Osteoblast (primary cell): ENCODE results near the gene IL18. TPM values are rescaled to one million over a fixed set of nuclear protein-coding genes. Genes with fewer than 3 reads are reported as not detected.
"Not testable (repeated sequence)": the region's sequence is repeated elsewhere in the genome, so short reads cannot be mapped to it uniquely, and the experiment has no call there.

Source experiments
- DNase-seq: peaks from one replicate; pipeline ENCODE4 v3.0.0; 2011; ENCODE audit warnings: low spot score, mixed read lengths; ENCODE audit not compliant: insufficient read length; ENCODE audit errors: missing footprints
- H2AFZ ChIP-seq: 2 replicates; pipeline ENCODE4 v1.6.0; 2011; ENCODE audit warnings: mild to moderate bottlenecking, low read length
- H3K27ac ChIP-seq: 2 replicates; pipeline ENCODE4 v1.5.1; 2011; ENCODE audit warnings: mild to moderate bottlenecking, low read depth, low read length, moderate library complexity
- H3K27me3 ChIP-seq: 2 replicates; pipeline ENCODE4 v1.6.0; 2012; ENCODE audit warnings: mild to moderate bottlenecking, control low read depth, inconsistent platforms, low read length, moderate library complexity; ENCODE audit not compliant: insufficient read depth
- H3K36me3 ChIP-seq: 2 replicates; pipeline ENCODE4 v1.5.1; 2011; ENCODE audit warnings: mild to moderate bottlenecking, low read length, control low read depth, moderate library complexity; ENCODE audit not compliant: insufficient read depth
- H3K4me1 ChIP-seq: 2 replicates; pipeline ENCODE4 v1.5.1; 2011; ENCODE audit warnings: mild to moderate bottlenecking, low read length, control low read depth, moderate library complexity; ENCODE audit not compliant: insufficient read depth
- H3K4me2 ChIP-seq: 2 replicates; pipeline ENCODE4 v1.6.0; 2011; ENCODE audit warnings: mild to moderate bottlenecking, low read length; ENCODE audit not compliant: insufficient read depth
- H3K4me3 ChIP-seq: fragments of 200-600 bp; sonication (generic); 3 replicates; pipeline ENCODE4 v1.5.1; 2012; ENCODE audit warnings: mild to moderate bottlenecking, low read length, inconsistent platforms; ENCODE audit not compliant: insufficient read depth
- H3K79me2 ChIP-seq: 2 replicates; pipeline ENCODE4 v1.6.0; 2012; ENCODE audit warnings: mild to moderate bottlenecking, low read length, control low read depth, inconsistent platforms; ENCODE audit not compliant: insufficient read depth
- H3K9me3 ChIP-seq: 2 replicates; pipeline ENCODE4 v1.5.1; 2011; ENCODE audit warnings: low read depth, low read length, control low read depth
- H4K20me1 ChIP-seq: 2 replicates; pipeline ENCODE4 v1.6.0; 2012; ENCODE audit warnings: mild to moderate bottlenecking, low read length, control low read depth; ENCODE audit not compliant: insufficient read depth
- total RNA-seq: library from RNA; depleted of rRNA; stranded (reverse); fragments of >200 nt; gene quantifications from 2 replicates; pipeline ENCODE4 v1.2.3, GENCODE V29; 2012
- TF ChIP-seq, protein P1 (sequence below): IDR thresholded peaks from 2 replicates; pipeline ENCODE4 v1.5.1; 2011; ENCODE audit warnings: mild to moderate bottlenecking, low read depth, low read length, moderate library complexity; ENCODE audit errors: extremely low read depth

Gene IL18
- total RNA-seq, 1 donor, result not detected

DNA sequence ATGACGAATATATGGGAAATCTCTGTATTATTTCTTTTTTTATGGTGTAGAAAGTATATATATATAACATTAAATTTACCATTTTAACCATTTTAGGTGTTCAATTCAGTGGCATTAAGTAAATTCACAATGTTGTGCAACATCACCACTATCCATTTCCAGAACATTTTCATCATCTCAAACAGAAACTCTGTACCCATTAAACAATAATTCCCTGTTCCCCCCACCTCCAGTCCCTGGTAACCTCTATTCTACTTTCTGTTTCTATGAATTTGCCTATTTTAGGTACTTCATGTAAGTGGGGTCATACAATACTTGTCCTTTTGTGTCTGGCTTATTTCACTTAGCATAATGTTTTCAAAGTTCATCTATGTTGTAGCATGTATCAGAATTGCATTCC, 47.0 kb upstream of the IL18 start:
- Histone ChIP-seq H3K27me3 (no peaks in the 10 kb centered on the region), H4K20me1 (no peaks in the 10 kb centered on the region), H2AFZ (no peak overlapping the region), H3K79me2 (no peaks in the 10 kb centered on the region), H3K4me2 (no peak overlapping the region), H3K4me3 (no peak overlapping the region), H3K36me3 (no peaks in the 10 kb centered on the region), H3K27ac (no peak overlapping the region), H3K4me1 (no peaks in the 10 kb centered on the region), H3K9me3 (no peaks in the 10 kb centered on the region)
- TF ChIP-seq, protein P1, sequence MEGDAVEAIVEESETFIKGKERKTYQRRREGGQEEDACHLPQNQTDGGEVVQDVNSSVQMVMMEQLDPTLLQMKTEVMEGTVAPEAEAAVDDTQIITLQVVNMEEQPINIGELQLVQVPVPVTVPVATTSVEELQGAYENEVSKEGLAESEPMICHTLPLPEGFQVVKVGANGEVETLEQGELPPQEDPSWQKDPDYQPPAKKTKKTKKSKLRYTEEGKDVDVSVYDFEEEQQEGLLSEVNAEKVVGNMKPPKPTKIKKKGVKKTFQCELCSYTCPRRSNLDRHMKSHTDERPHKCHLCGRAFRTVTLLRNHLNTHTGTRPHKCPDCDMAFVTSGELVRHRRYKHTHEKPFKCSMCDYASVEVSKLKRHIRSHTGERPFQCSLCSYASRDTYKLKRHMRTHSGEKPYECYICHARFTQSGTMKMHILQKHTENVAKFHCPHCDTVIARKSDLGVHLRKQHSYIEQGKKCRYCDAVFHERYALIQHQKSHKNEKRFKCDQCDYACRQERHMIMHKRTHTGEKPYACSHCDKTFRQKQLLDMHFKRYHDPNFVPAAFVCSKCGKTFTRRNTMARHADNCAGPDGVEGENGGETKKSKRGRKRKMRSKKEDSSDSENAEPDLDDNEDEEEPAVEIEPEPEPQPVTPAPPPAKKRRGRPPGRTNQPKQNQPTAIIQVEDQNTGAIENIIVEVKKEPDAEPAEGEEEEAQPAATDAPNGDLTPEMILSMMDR, result no peak
- no peak for DNase-seq

DNA sequence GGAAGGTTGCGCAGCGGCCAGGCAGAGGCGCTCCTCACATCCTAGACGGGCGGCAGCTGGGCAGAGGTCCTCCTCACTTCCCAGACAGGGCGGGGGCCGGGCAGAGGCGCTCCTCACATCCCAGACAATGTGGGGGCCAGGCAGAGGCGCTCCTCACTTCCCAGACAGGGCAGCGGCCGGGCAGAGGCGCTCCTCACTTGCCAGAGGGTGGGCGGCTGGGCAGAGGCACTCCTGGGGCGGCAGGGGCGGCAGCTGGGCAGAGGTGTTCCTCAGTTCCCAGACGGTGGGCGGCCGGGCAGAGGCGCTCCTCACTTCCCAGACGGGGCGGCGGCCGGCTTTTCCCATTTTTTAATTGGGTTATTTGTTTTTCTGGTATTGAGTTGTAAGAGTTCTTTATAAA, 42.2 kb upstream of the IL18 start:
- Histone ChIP-seq H3K4me3 (no peak overlapping the region), H3K9me3 (no peaks in the 10 kb centered on the region), H2AFZ (no peak overlapping the region), H3K4me2 (no peak overlapping the region), H3K27ac (no peak overlapping the region), H3K79me2 (no peaks in the 10 kb centered on the region), H4K20me1 (no peaks in the 10 kb centered on the region), H3K36me3 (no peaks in the 10 kb centered on the region), H3K27me3 (no peaks in the 10 kb centered on the region), H3K4me1 (no peaks in the 10 kb centered on the region)
- DNase-seq, result no peak
- TF ChIP-seq, protein P1, result no peak

DNA sequence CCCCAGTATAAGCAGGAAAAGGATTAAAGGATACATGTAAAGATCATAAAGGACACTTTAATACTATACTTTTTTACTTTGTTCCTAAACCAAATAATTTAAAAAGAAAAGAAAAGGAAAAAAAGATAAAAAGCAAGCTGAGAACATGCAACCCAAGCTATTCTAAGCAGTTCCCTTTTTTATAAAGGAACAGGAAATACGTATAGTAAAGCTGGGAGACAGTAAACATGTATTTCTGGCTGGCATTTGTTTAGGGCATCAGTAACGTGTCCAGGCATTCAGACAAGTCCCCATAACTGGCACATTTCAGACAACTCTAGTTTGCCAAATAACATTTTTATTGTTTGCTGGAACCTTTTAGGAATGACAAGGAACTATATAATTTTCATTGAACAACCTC, 36.4 kb upstream of the IL18 start:
- H3K4me1 ChIP-seq, result no peaks in the 10 kb centered on the region
- H3K27me3 ChIP-seq, result no peaks in the 10 kb centered on the region
- H3K27ac ChIP-seq, result no peak overlapping the region
- H3K4me3 ChIP-seq, result no peak overlapping the region
- no peak overlapping the region for H3K4me2 ChIP-seq
- no peak for DNase-seq
- no peaks in the 10 kb centered on the region for H3K79me2 ChIP-seq
- H3K36me3 ChIP-seq, result no peaks in the 10 kb centered on the region
- no peaks in the 10 kb centered on the region for H4K20me1 ChIP-seq
- no peaks in the 10 kb centered on the region for H3K9me3 ChIP-seq
- TF ChIP-seq, protein P1, result no peak
- no peak overlapping the region for H2AFZ ChIP-seq

DNA sequence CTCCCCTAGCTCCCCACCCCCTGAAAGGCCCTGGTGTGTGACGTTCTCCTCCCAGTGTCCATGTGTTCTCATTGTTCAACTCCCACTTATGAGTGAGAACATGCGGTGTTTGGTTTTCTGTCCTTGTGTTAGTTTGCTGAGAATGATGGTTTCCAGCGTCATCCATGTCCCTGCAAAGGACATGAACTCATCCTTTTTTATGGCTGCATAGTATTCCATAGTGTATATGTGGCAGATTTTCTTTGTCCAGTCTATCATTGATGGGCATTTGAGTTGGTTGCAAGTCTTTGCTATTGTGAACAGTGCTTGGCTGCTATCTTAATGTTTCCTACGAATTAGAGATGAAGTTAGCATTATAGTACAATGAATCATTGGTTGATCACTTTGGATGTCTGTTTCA, 35.2 kb upstream of the IL18 start:
- not testable (repeated sequence) for H3K4me1 ChIP-seq, H2AFZ ChIP-seq, H3K4me2 ChIP-seq, H3K4me3 ChIP-seq, H3K36me3 ChIP-seq, H3K27me3 ChIP-seq, H3K9me3 ChIP-seq, DNase-seq, H4K20me1 ChIP-seq, H3K79me2 ChIP-seq, H3K27ac ChIP-seq
